GM12878 (cell line): Measurements from ENCODE around the gene HTRA3. TPM values are rescaled to one million over a fixed set of nuclear protein-coding genes. Genes with fewer than 3 reads are reported as not detected.

ENCODE experiments used
- ATAC-seq: fragments of 200-7000 bp; cut with Tn5 transposase; 3 replicates; pipeline ENCODE4 v1.9.1; 2020; ENCODE audit warnings: mild to moderate bottlenecking, moderate library complexity
- BruUV-seq: library from RNA; stranded (reverse); fragments of 400-500 nt; replicated peaks from 2 replicates; lab custom pipeline; 2021; lab: Mats Ljungman, UMichigan
- CTCF ChIA-PET: fragments of 300-600 bp; sonication (Branson Sonifier 250); formaldehyde crosslinking; extraction: SDS; loops from one replicate; lab custom pipeline; 2021; ENCODE audit warnings: inconsistent platforms; lab: Yijun Ruan, JAX
- POLR2A ChIA-PET: fragments of 350-600 bp; formaldehyde crosslinking; extraction: SDS; loops from one replicate; lab custom pipeline; 2021; ENCODE audit warnings: inconsistent platforms; lab: Charles Lee
- RAD21 ChIA-PET: fragments of 300-600 bp; sonication (Branson Sonifier 250); formaldehyde crosslinking; loops from one replicate; lab custom pipeline; 2023; ENCODE audit warnings: antibody characterized with exemption; ENCODE audit not compliant: unreplicated experiment; lab: Charles Lee
- SMC1A ChIA-PET: fragments of 300-600 bp; sonication (Branson Sonifier 250); formaldehyde crosslinking; loops from one replicate; lab custom pipeline; 2023; ENCODE audit not compliant: unreplicated experiment, uncharacterized antibody; lab: Charles Lee
- DNase-seq: peaks from one replicate; pipeline ENCODE4 v3.0.0-alpha.2; 2011; ENCODE audit warnings: low read depth, low spot score
- FAIRE-seq: peaks from 3 replicates; lab custom pipeline; 2011; peaks lifted over from hg19 to GRCh38; lab: Jason Lieb, UNC
- H2AFZ ChIP-seq: 2 replicates; pipeline ENCODE4 v1.6.0; 2011; ENCODE audit warnings: low read depth, low read length, control low read depth; ENCODE audit not compliant: control insufficient read depth
- H3K27ac ChIP-seq: 2 replicates; pipeline ENCODE4 v1.5.1; 2011; ENCODE audit warnings: control low read depth; ENCODE audit not compliant: control insufficient read depth, insufficient read depth
- H3K27me3 ChIP-seq, 2 experiments: replicated peaks in 1 of 2; 2 replicates each; pipeline versions ENCODE4 v1.6.0 to v1.6.1; 2011; ENCODE audit warnings: low read length in 1 of 2; ENCODE audit not compliant: control insufficient read depth in 2 of 2, insufficient read depth in 2 of 2
- H3K36me3 ChIP-seq, 2 experiments: 2 replicates each; pipeline ENCODE4 v1.5.1; 2011; ENCODE audit warnings: low read length in 1 of 2; ENCODE audit not compliant: control insufficient read depth in 2 of 2, insufficient read depth in 2 of 2
- H3K4me1 ChIP-seq: 2 replicates; pipeline ENCODE4 v1.6.1; 2011; ENCODE audit warnings: mild to moderate bottlenecking, low read length, moderate library complexity, mixed read lengths; ENCODE audit not compliant: control insufficient read depth, insufficient read depth
- H3K4me2 ChIP-seq: 2 replicates; pipeline ENCODE4 v1.6.0; 2011; ENCODE audit warnings: control low read depth; ENCODE audit not compliant: control insufficient read depth, insufficient read depth
- H3K4me3 ChIP-seq: fragments of 200-600 bp; sonication (generic); 2 replicates; pipeline ENCODE4 v1.5.1; 2016
- H3K79me2 ChIP-seq: 2 replicates; pipeline ENCODE4 v1.6.0; 2011; ENCODE audit warnings: low read length; ENCODE audit not compliant: control insufficient read depth, insufficient read depth
- H3K9ac ChIP-seq: 2 replicates; pipeline ENCODE4 v1.8.0; 2011; ENCODE audit warnings: low read length, control low read depth, mixed read lengths; ENCODE audit not compliant: control insufficient read depth, insufficient read depth
- H3K9me3 ChIP-seq: replicated peaks from 3 replicates; pipeline ENCODE4 v1.5.1; 2011; ENCODE audit warnings: mild to moderate bottlenecking, low read length; ENCODE audit not compliant: control insufficient read depth, insufficient read depth
- H4K20me1 ChIP-seq: 2 replicates; pipeline ENCODE4 v1.6.0; 2011; ENCODE audit not compliant: control insufficient read depth, insufficient read depth
- BACH1 ChIP-seq: fragments of 450-650 bp; IDR thresholded peaks from 2 replicates; pipeline ENCODE4 v1.6.1; 2017; ENCODE audit warnings: mild to moderate bottlenecking, borderline replicate concordance
- CBX3 ChIP-seq: fragments of 200-600 bp; sonication (generic); IDR thresholded peaks from 2 replicates; pipeline ENCODE4 v1.6.1; 2016; ENCODE audit warnings: low read depth, borderline replicate concordance
- DPF2 ChIP-seq: fragments of 450-650 bp; IDR thresholded peaks from 2 replicates; pipeline ENCODE4 v1.6.1; 2017; ENCODE audit warnings: mild to moderate bottlenecking
- IRF3 ChIP-seq: fragments of 450-650 bp; IDR thresholded peaks from 2 replicates; pipeline ENCODE4 v1.6.1; 2014; ENCODE audit warnings: mild to moderate bottlenecking
- IRF4 ChIP-seq: IDR thresholded peaks from 2 replicates; pipeline ENCODE4 v1.6.1; 2011; ENCODE audit warnings: low read depth, low read length
- NRF1 ChIP-seq: conservative IDR thresholded peaks from 2 replicates; pipeline ENCODE4 v1.6.1; 2011; ENCODE audit warnings: mild to moderate bottlenecking, low read depth, low read length, improper control_type of control experiment
- POLR2AphosphoS5 ChIP-seq: IDR thresholded peaks from 2 replicates; pipeline ENCODE4 v1.6.1; 2011; ENCODE audit warnings: mild to moderate bottlenecking, low read length, inconsistent platforms
- RELA ChIP-seq: fragments of 450-650 bp; IDR thresholded peaks from 2 replicates; pipeline ENCODE4 v1.8.0; 2014; ENCODE audit warnings: borderline replicate concordance; ENCODE audit not compliant: partially characterized antibody
- USF2 ChIP-seq: IDR thresholded peaks from 2 replicates; pipeline ENCODE4 v1.6.1; 2011; ENCODE audit warnings: low read depth, low read length, improper control_type of control experiment, borderline replicate concordance
- ZNF207 ChIP-seq: fragments of 450-650 bp; IDR thresholded peaks from 2 replicates; pipeline ENCODE4 v1.6.1; 2014; ENCODE audit warnings: antibody characterized with exemption, mild to moderate bottlenecking, borderline replicate concordance
- WGBS: methylation state at CpG from one replicate; pipeline ENCODE4 v1.1.6; 2016; ENCODE audit warnings: low lambda C conversion rate; ENCODE audit not compliant: insufficient replicate concordance, insufficient coverage; ENCODE audit errors: missing lambda C conversion rate; 5-methylcytosine and 5-hydroxymethylcytosine counted together
- in situ Hi-C: fragments of 300-500 bp; cut with MboI; formaldehyde crosslinking; loops from 9 replicates; pipeline ENCODE4 v1.14.3; 2018; ENCODE audit warnings: mixed read lengths
- intact Hi-C: fragments of 100-400 bp; cut with micrococcal nuclease; formaldehyde crosslinking; loops from one replicate; pipeline ENCODE4 v1.14.2; 2022; ENCODE audit not compliant: unreplicated experiment
- polyA plus RNA-seq, 11 experiments: library from polyadenylated mRNA; depleted of rRNA in 4 of 11; unstranded in 6 of 11; stranded (reverse) in 5 of 11; fragments of >200 nt; fragmentation: Nextera tagmentation in 4 of 11; fragmentation: Illumina TruSeq in 1 of 11; extraction: Ambion mirVana in 4 of 11; extraction: Trizol in 1 of 11; gene quantifications; 1 replicate in 1 of 11; 2 replicates in 10 of 11; pipeline versions ENCODE4 v1.2.1 to v1.2.3, GENCODE V29; 2011 to 2016; ENCODE audit warnings: inconsistent platforms in 2 of 11, missing spikeins in 2 of 11, low read depth in 1 of 11
- total RNA-seq, 4 experiments: library from RNA; depleted of rRNA in 3 of 4; stranded (reverse); fragments of >200 nt in 3 of 4; fragmentation: Illumina TruSeq in 1 of 4; extraction: Trizol in 1 of 4; gene quantifications; 2 replicates each; pipeline versions ENCODE4 v1.2.1 to v1.2.3, GENCODE V29; 2013 to 2021
- TF ChIP-seq, protein P1 (sequence below): fragments of 450-650 bp; IDR thresholded peaks from 2 replicates; pipeline ENCODE4 v1.6.1; 2017; ENCODE audit warnings: low read depth, mild to moderate bottlenecking, moderate library complexity
- TF ChIP-seq, protein P2 (sequence below): fragments of 450-650 bp; IDR thresholded peaks from 2 replicates; pipeline ENCODE4 v1.6.1; 2017; ENCODE audit warnings: mild to moderate bottlenecking, moderate library complexity
- TF ChIP-seq, protein P3 (sequence below): fragments of 450-650 bp; formaldehyde crosslinking; IDR thresholded peaks from 2 replicates; pipeline ENCODE4 v1.4.0; 2020; ENCODE audit warnings: mild to moderate bottlenecking, moderate library complexity

The HTRA3 gene
- total and polyA plus RNA-seq, 10 of the 15 experiments (the other 5 are each of a cell fraction or from before 2014, with no cell fraction given) = 0.04 to 1.2 (median 0.08) TPM; not detected in 7

- ChIA-PET SMC1A (no interaction called here), RAD21 (no interaction called here), CTCF (no interaction called here), POLR2A (no interaction called here)
- H3K9ac ChIP-seq = no peak overlapping the region
- H3K4me2 ChIP-seq = no peak overlapping the region
- FAIRE-seq = no peak
- BruUV-seq = no TSS peak
- no peaks in the 10 kb centered on the region for H3K9me3 ChIP-seq
- ATAC-seq = no peak
- no peaks in the 10 kb centered on the region for H3K79me2 ChIP-seq
- H3K4me3 ChIP-seq = no peak overlapping the region
- H3K4me1 ChIP-seq = no peaks in the 10 kb centered on the region
- no peaks in the 10 kb centered on the region for H3K36me3 ChIP-seq
- intact Hi-C loops (no loop called here), in situ Hi-C loops (no loop called here)
- no peak overlapping the region for H3K27ac ChIP-seq
- H3K27me3 ChIP-seq = no peaks in the 10 kb centered on the region; a peak in 2 of 4 replicates
- WGBS = 27% methylated on average over 15 of the region's 15 CpGs
- no peaks in the 10 kb centered on the region for H4K20me1 ChIP-seq
- H2AFZ ChIP-seq = no peak overlapping the region
- DNase-seq = no peak
- TF ChIP-seq ZNF207 = no peak
- TF ChIP-seq NRF1 = no peak
- TF ChIP-seq DPF2 = no peak
- TF ChIP-seq, protein P1, sequence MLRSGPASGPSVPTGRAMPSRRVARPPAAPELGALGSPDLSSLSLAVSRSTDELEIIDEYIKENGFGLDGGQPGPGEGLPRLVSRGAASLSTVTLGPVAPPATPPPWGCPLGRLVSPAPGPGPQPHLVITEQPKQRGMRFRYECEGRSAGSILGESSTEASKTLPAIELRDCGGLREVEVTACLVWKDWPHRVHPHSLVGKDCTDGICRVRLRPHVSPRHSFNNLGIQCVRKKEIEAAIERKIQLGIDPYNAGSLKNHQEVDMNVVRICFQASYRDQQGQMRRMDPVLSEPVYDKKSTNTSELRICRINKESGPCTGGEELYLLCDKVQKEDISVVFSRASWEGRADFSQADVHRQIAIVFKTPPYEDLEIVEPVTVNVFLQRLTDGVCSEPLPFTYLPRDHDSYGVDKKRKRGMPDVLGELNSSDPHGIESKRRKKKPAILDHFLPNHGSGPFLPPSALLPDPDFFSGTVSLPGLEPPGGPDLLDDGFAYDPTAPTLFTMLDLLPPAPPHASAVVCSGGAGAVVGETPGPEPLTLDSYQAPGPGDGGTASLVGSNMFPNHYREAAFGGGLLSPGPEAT = no peak
- TF ChIP-seq IRF4 = no peak
- TF ChIP-seq CBX3 = no peak
- TF ChIP-seq, protein P2, sequence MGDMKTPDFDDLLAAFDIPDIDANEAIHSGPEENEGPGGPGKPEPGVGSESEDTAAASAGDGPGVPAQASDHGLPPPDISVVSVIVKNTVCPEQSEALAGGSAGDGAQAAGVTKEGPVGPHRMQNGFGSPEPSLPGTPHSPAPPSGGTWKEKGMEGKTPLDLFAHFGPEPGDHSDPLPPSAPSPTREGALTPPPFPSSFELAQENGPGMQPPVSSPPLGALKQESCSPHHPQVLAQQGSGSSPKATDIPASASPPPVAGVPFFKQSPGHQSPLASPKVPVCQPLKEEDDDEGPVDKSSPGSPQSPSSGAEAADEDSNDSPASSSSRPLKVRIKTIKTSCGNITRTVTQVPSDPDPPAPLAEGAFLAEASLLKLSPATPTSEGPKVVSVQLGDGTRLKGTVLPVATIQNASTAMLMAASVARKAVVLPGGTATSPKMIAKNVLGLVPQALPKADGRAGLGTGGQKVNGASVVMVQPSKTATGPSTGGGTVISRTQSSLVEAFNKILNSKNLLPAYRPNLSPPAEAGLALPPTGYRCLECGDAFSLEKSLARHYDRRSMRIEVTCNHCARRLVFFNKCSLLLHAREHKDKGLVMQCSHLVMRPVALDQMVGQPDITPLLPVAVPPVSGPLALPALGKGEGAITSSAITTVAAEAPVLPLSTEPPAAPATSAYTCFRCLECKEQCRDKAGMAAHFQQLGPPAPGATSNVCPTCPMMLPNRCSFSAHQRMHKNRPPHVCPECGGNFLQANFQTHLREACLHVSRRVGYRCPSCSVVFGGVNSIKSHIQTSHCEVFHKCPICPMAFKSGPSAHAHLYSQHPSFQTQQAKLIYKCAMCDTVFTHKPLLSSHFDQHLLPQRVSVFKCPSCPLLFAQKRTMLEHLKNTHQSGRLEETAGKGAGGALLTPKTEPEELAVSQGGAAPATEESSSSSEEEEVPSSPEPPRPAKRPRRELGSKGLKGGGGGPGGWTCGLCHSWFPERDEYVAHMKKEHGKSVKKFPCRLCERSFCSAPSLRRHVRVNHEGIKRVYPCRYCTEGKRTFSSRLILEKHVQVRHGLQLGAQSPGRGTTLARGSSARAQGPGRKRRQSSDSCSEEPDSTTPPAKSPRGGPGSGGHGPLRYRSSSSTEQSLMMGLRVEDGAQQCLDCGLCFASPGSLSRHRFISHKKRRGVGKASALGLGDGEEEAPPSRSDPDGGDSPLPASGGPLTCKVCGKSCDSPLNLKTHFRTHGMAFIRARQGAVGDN = no peak
- TF ChIP-seq, protein P3, sequence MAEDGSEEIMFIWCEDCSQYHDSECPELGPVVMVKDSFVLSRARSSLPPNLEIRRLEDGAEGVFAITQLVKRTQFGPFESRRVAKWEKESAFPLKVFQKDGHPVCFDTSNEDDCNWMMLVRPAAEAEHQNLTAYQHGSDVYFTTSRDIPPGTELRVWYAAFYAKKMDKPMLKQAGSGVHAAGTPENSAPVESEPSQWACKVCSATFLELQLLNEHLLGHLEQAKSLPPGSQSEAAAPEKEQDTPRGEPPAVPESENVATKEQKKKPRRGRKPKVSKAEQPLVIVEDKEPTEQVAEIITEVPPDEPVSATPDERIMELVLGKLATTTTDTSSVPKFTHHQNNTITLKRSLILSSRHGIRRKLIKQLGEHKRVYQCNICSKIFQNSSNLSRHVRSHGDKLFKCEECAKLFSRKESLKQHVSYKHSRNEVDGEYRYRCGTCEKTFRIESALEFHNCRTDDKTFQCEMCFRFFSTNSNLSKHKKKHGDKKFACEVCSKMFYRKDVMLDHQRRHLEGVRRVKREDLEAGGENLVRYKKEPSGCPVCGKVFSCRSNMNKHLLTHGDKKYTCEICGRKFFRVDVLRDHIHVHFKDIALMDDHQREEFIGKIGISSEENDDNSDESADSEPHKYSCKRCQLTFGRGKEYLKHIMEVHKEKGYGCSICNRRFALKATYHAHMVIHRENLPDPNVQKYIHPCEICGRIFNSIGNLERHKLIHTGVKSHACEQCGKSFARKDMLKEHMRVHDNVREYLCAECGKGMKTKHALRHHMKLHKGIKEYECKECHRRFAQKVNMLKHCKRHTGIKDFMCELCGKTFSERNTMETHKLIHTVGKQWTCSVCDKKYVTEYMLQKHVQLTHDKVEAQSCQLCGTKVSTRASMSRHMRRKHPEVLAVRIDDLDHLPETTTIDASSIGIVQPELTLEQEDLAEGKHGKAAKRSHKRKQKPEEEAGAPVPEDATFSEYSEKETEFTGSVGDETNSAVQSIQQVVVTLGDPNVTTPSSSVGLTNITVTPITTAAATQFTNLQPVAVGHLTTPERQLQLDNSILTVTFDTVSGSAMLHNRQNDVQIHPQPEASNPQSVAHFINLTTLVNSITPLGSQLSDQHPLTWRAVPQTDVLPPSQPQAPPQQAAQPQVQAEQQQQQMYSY (CRISPR knock-in tag) = no peak
- no peak for TF ChIP-seq BACH1
- no peak for TF ChIP-seq IRF3
- no peak for TF ChIP-seq RELA
- TF ChIP-seq USF2 = no peak
- no peak for TF ChIP-seq POLR2AphosphoS5
These were observed 17.3 kb downstream of the HTRA3 start for GRCh38 chr4:8286719-8287342.
